Stimulated activated CD8-positive, alpha-beta memory T cell treated with anti-CD3 and anti-CD28 coated beads, Interleukin-4, amount 100 ng/mL, for 24 hours (primary cell): ENCODE results near the gene OOEP.

ENCODE experiments used
- DNase-seq: peaks from one replicate; pipeline ENCODE4 v3.0.0-alpha.2; 2020; ENCODE audit warnings: low read depth

Gene OOEP

DNA sequence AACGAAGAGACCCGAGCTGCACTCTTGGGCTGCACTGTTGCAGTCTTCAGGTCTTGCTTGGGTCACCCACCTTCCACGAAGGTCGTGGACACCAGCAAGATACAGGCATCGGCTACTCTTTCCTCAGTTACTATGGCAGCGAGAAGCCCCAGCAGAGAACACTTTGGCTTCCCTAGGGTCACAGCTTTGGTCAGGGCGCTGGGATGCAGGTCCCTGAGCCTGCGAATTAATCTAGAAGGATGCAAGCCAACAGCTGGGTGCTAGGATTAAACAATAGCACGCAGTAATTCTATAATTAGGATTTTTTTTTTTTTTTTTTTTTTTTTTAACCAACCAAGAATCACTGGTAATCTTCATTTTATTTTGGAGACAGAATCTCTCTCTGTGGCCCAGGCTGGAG, 5.1 kb downstream of the OOEP start:
- no peak for DNase-seq

DNA sequence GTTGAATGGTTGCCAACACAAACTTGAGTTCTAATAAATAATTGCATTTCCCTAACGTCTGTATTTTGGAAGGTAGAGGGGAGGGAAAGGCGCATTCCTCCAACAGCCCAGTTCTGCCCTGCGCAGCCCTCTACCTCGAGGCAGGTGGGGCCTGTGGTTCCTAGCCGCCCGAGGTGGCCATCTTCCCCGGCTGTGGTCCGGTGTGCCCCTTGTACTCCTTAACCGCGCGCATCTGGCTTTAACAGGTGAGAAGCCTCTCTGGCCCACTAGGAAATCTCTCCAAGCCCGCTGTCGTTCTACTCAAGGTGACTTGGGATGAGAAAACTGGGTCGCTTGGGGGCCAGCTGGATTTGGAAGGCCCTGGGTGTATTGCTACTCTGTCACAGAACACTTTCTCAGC, 5.6 kb downstream of the OOEP start:
- no peak for DNase-seq

DNA sequence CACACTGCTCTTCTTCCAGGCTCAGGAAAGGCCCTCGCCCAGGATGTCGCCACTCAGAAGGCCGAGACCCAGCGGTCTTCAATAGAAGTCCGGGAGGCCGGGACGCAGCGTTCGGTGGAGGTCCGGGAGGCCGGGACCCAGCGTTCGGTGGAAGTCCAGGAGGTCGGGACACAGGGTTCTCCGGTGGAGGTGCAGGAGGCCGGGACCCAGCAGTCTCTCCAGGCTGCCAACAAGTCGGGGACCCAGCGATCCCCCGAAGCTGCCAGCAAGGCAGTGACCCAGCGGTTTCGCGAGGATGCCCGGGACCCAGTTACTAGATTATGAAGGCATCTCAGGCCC, 6.2 kb downstream of the OOEP start:
- DNase-seq: no peak

DNA sequence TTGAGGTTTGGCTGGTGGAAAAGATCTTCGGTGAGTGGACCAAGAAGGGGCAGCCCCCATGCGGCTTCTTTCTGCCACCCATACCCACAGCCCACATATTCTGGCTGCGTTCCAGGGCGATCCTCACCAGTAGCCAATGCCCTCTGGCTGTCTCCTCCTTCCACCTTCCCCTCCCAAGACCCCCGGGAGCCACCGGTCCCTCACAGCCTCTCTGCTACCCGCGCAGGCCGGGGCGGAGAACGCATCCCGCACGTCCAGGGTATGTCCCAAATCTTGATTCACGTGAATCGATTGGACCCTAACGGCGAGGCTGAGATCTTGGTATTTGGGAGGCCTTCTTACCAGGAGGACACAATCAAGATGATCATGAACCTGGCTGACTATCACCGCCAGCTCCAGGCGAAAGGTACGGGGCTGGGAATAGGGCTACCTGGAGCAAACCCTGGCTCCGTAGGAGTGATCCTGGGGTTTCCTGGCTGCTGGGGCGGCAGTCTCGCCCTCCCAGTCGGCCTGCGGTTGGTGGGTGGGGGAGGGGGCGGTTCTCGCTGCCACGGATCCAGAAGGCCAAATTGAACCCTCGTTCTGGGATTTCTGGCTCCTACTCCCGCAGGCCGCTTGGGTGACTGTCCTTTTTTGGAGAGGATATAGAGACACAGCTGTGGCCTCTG, 6.7 kb downstream of the OOEP start:
- no peak for DNase-seq

DNA sequence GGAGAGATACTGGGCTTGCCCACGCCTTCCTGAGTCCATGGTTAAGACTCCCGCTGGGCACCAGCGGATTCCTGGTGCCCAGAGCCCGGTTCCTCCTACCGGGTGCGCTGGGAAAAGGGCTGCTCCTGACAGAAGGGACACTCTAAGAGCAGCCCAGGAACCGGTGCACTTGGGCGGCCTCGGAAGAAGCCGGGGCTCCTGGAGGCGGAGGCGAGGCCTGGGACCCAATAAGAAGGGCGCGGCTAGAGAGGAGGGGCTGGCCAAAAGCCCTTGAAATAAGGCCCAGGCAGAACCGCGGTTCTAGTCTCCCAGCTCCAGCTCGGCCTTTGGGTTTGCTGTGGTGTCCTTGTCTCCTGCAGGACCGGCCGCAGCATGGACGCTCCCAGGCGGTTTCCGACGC, 7.3 kb downstream of the OOEP start, which contains the start of gene KHDC3L:
KHDC3L (plus strand) TSS at position 301 of the 400 bp plus-strand sequence; CDS start at position 373, 72 bp downstream.
- no peak for DNase-seq

DNA sequence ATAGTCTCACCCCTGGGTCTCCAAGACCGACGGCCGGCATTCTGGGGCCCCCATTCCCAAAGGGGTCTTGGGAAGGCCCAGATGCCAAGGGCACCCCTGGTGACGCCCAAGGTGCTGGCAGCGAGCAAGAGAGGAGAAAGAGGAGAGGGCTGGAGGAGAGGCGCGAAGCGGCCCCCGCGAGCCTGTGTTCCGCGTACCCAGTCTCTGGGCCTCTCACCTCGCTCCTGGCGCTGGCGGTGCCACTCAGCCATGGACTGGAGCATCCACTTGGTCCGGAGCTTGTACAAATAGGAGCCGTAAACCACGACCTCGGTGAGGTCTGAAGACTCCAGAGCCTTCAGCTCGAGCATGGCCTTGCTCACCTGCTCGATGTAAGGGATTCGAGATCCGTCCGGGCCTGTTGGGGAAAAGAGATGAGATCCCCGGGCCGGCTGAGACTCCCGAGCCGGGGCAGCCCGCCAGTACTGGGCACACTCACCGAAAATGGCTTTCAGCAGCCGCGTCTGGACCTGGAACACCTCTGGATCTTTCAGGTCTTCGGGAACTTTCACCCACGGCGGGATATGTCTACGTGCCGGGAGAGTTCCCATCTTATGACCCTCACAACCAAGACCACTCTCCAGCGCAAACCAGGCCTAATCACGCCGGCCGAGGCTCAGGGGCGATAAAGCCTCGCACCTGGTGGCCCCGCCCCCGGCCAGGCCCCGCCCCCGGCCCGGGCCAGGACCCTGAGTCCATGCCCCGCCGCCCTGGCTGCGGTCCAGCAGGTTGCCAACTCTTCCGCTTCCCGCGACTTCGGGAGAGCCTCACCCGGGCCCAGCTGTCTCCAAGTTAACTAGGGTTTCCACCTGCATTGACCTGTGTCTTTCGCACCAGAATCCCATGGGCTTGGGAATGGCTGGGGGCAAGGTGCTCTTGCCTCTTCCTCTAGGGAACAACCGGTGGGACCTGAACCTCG, 15.8 kb downstream of the OOEP start, which contains the start of gene DPPA5:
DPPA5 (minus strand) TSS at position 641 of the 958 bp plus-strand sequence; CDS start at position 590, 51 bp downstream.
- no peak for DNase-seq

DNA sequence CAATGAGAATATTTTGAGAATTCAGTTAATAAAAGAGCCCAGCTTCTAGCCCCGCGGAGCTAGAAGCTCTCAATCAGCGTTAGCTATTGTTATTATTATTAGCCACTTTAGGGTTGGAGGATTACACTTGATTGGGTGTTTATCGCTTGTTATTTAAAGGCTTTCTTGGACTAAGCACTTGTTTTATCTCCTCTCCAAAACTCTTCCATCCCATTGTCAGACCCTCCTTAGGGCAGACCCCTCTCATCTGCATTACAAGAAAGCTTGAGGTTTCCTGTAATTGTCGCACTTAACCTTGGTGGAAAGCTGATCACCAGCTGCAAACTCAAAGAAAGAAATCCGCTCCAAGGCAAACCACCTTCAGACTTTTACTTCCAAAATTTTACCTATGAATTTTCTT, 20.4 kb downstream of the OOEP start:
- DNase-seq: no peak

DNA sequence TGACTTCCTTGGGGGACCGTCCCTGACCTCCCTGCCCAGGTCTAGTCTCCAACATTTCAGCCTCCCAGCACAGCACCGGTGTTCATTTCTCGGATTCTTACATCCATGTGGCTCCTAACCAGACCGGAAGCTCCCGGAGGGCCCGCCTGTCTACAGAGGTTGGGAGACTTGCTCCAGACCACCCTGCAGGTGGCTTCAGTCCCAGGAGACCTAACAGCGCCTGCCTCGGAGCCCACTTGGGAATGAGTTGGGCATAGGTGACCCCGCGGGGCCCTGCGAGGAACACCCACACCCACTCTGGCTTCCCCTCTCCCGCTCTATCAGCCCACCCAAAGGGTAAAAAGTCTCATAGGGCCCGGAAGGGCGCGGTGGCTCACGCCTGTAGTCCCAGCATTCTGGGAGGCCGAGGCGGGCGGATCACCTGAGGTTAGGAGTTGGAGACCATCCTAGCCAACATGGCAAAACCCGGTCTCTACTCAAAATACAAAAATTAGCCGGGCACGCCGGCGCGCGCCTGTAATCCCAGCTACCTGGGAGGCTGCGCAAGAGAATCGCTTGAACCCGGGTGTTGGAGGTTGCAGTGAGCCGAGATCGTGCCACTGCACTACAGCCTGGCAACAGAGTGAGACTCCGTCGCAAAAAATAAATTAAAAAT, 21.0 kb downstream of the OOEP start:
- no peak for DNase-seq

DNA sequence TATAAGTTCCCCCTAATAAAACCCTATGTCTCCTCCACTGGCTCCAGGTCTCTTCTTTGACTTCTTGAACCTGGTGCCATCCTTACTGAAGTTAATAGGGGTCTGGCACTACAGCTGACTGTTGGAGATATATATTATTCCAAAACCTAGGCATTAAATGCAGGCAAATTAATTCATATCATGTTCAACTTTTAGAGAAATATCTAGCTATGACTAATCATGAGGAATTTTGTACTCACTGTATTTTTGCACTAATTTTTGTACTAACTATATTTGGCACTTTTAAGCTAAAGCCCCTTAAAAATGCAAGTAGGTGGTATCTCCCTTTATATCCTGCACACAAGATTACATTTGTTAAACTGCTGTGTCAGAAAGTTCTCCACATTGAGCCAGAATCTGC, 26.5 kb downstream of the OOEP start:
- DNase-seq: no peak

DNA sequence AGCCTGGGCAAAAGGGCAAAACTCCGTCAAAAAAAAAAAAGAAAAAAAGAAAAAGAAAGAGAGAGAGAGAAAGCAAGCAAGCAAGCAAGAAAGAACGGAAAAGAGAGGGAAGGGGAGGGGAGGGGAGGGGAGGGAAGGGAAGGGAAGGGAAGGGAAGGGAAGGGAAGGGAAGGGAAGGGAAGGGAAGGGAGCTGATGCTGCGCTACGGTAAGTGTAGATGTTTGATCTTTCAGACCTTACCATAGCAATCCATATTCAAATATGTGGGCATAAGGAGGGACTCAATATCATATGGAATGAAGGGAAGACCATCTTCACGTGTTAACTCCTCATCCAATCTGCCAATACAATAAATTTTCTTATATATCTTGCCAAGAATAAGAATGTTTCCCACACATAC, 27.5 kb downstream of the OOEP start:
- no peak for DNase-seq

DNA sequence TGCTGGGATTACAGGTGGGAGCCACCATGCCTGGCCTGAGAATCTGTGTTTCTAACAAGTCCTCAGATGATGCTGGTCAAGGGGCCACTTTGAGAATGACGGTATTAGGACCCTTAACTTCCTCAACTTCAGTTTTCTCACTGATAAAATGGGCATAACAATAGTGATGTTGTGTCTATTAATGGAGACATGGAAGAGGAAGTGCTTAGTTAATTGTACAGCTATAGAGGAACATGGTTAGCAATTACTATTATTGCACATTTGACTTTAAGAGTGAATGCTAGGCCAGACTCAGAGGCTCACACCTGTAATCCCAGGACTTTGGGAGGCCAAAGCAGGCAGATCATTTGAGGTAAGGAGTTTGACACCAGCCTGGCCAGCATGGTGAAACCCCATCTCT, 28.4 kb downstream of the OOEP start:
- DNase-seq: no peak

DNA sequence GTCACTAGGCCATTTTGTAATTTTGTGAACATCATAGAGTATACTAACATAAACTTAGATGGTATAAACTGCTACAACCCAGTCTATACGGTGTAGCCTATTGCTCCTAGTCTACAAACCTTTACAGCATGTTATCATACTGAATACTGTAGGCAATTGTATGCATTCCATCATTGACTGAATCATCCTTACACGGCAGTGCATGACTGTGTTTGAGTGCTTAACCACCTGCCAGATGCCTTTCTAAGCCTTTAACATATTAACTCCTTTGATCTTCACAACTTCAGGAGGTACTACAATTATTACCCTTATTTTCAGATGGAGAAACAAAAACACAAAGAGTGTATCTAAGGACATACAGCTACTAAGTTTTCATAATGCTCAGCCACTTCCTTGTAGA, 29.6 kb downstream of the OOEP start:
- no peak for DNase-seq

DNA sequence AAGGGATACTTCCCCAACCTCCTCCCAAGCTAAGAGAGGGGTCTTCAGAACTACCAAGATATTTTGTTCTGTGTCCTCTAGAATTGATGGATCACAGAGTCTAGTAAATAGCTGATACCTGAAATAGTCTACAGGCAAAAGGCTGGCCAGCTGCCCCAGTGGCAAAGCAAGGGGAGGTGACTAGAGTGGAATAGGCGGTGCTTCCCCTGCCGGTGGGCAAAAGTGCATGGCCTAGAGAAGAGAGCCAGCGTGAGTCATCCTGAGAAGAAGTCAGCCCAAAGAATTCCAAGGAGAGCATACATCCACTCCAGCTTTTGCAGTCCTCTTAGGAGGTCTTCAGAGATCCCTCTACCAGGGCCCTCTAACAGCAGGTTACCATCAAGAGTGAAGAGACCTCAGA, 30.4 kb downstream of the OOEP start:
- DNase-seq: no peak

DNA sequence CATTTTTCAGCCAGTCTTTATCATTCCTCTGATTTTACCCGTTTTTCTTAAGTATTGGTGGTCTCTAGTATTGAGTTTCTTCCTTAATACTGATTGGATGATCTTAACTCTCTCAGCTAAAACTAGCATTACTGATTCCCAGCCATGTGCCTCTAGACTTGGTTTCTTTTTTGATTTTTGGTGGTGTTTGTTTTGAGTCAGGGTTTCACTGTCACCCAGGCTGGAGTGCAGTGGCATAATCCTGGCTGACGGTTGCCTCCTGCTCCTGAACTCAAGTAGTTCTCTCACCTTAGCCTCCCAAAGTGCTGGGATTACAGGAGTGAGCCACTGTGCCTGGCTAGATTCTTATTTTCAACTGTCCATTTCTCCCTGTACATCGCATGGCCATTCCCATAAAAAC, 40.5 kb downstream of the OOEP start:
- DNase-seq: no peak

DNA sequence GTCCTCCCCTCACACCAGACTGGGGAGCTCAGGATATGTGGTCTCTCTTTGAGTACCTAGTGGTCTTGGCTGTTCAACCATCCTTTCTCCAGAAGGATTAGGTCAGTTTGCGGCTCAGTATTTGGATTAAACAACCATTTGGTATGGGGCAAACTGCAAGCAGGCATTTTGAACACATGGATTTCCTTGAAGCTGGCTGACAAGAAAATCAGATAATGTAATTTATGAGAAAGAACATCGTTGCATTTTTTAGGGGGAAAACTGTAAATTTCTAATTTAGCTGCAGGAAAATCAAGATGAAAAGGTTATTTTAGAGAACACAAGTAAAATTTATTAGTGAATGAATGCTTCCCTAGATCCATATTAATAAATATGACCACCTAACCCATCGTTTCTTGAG, 40.9 kb downstream of the OOEP start:
- DNase-seq: no peak

DNA sequence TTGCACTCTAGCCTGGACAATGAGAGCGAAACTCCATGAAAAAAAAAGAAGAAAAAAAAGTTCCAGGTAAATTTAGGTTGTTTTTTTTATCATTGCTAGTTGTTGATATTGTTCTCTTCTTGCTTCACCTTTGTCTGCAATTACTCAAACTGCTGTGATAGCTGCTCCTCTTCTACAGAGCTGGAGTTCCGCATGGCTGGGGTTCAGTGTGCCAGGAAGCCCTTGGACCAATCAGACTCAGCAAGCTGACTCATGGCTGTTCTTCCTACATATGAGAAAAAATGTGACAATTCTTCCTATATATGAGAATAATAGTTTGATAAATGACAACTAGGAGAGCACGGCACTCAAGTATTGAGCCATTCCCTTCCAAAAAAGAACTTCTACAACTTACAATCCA, 44.0 kb downstream of the OOEP start:
- no peak for DNase-seq

DNA sequence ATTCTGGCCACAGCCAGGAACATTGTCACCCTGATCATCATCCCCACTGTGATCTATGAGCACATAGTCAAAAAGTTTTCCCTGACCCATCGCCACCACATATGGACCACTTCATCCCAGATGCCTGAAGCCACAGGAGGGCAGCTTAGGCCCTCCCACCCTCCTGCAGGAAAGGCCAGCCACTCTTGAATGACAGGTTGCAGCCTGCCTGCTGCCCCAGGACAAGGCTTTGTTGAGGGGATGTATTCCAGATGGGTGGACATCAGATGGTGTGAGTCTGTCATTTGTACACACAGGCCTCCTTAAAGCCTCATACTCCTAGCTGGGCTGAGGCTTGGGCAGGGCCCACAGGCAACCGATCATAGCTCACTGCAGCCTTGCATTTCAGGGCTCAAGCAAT, 46.4 kb downstream of the OOEP start:
- no peak for DNase-seq
